ENCODE results near the gene AKAP8L. TPM values are rescaled to one million over a fixed set of nuclear protein-coding genes. Genes with fewer than 3 reads are reported as not detected.
"Not testable (repeated sequence)": the region's sequence is repeated elsewhere in the genome, so short reads cannot be mapped to it uniquely, and the experiment has no call there.

Gene AKAP8L
- total RNA-seq, 4 donors from 2014 or later = 122 to 272 (median 204) TPM

- no peaks in the 10 kb centered on the region for H3K27me3 ChIP-seq
- H3K4me3 ChIP-seq (replicated peaks in 1 of 3) = no peak overlapping the region
- no peak for DNase-seq
- H3K9me3 ChIP-seq = no peaks in the 10 kb centered on the region
- intact Hi-C loops (cut with DNase I) = no loop called here
- no peak for TF ChIP-seq CTCF (IDR thresholded peaks at IDR 0.05)
- no peak for TF ChIP-seq POLR2A (IDR thresholded peaks at IDR 0.05)
- WGBS, 2 donors = 95 to 99% methylated on average over 17 to 45 of the region's 50 CpGs
- peaks cover 0 to 2% of the 10 kb centered on the region in 2 donors for H3K4me1 ChIP-seq
- H3K36me3 ChIP-seq = peaks cover 63 to 78% of the 10 kb centered on the region in 2 donors
- no peak overlapping the region for H3K27ac ChIP-seq
Observed at GRCh38 chr19:15398501-15399233, 20.1 kb downstream of the AKAP8L start.

- Histone ChIP-seq H3K27me3 (no peaks in the 10 kb centered on the region), H3K27ac (no peak overlapping the region), H3K9me3 (no peaks in the 10 kb centered on the region), H3K4me1 (no peaks in the 10 kb centered on the region), H3K36me3 (peaks cover 57 to 75% of the 10 kb centered on the region in 2 donors), H3K4me3 (replicated peaks in 1 of 3) (no peak overlapping the region)
- no peak for TF ChIP-seq CTCF (IDR thresholded peaks at IDR 0.05)
- no peak for TF ChIP-seq POLR2A (IDR thresholded peaks at IDR 0.05)
- intact Hi-C loops (cut with DNase I) = no loop called here
- 84 to 88% methylated on average over 11 of the region's 11 CpGs for WGBS, 2 donors
- no peak for DNase-seq
Observed at GRCh38 chr19:15397782-15398181, 21.0 kb downstream of the AKAP8L start.

- Histone ChIP-seq H3K36me3 (peaks cover 55 to 71% of the 10 kb centered on the region in 2 donors), H3K9me3 (no peaks in the 10 kb centered on the region), H3K27me3 (no peaks in the 10 kb centered on the region), H3K4me3 (replicated peaks in 1 of 3) (no peak overlapping the region), H3K27ac (no peak overlapping the region), H3K4me1 (no peaks in the 10 kb centered on the region)
- TF ChIP-seq POLR2A (IDR thresholded peaks at IDR 0.05) = no peak
- no peak for TF ChIP-seq CTCF (IDR thresholded peaks at IDR 0.05)
- no peak for DNase-seq
- WGBS, 2 donors = 83 to 88% methylated on average over 3 to 6 of the region's 6 CpGs
- intact Hi-C loops (cut with DNase I) = no loop called here
Observed at GRCh38 chr19:15397236-15397635, 21.6 kb downstream of the AKAP8L start.

- Histone ChIP-seq H3K9me3 (no peaks in the 10 kb centered on the region), H3K4me3 (replicated peaks in 1 of 3) (no peak overlapping the region), H3K4me1 (no peaks in the 10 kb centered on the region), H3K27ac (no peak overlapping the region), H3K27me3 (no peaks in the 10 kb centered on the region), H3K36me3 (peaks cover 55 to 76% of the 10 kb centered on the region in 2 donors)
- no peak for DNase-seq
- WGBS, 2 donors = 96 to 98% methylated on average over 3 of the region's 3 CpGs
- TF ChIP-seq CTCF (IDR thresholded peaks at IDR 0.05) (no peak), POLR2A (IDR thresholded peaks at IDR 0.05) (no peak)
- intact Hi-C loops (cut with DNase I) = no loop called here
Observed at GRCh38 chr19:15396436-15396835, 22.4 kb downstream of the AKAP8L start.

- H3K4me3 ChIP-seq (replicated peaks in 1 of 3); H3K4me1 ChIP-seq; H3K27ac ChIP-seq; DNase-seq; H3K27me3 ChIP-seq; H3K9me3 ChIP-seq; intact Hi-C loops (cut with DNase I): not testable (repeated sequence)
- H3K36me3 ChIP-seq = peaks cover 44 to 68% of the 10 kb centered on the region in 2 donors
- WGBS, 2 donors = 94 to 95% methylated on average over 17 of the region's 17 CpGs
Observed at GRCh38 chr19:15395251-15395650, 23.5 kb downstream of the AKAP8L start.
